ENCODE data around the gene EVC.

The EVC gene

GRCh38 chr4:5757954-5758353, 47.0 kb downstream of the EVC start:
- H3K4me2 ChIP-seq (ENCODE audit: low read depth, low read length), result no peak overlapping the region
- no peaks in the 10 kb centered on the region for H3K36me3 ChIP-seq (replicated peaks; ENCODE audit: insufficient read depth, low read length)

GRCh38 chr4:5758741-5759140, 47.7 kb downstream of the EVC start:
- TF ChIP-seq CTCF (IDR thresholded peaks at IDR 0.05; ENCODE audit: low read length) (no peak), EZH2 (optimal IDR thresholded peaks at IDR 0.05; ENCODE audit: low read depth, low read length) (no peak), EZH2phosphoT487 (IDR thresholded peaks at IDR 0.05; ENCODE audit: low read length) (no peak)
- Histone ChIP-seq H3K79me2 (ENCODE audit: low read length) (no peaks in the 10 kb centered on the region), H3K9me2 (replicated peaks; ENCODE audit: insufficient read depth, low read length) (no peaks in the 10 kb centered on the region), H2AFZ (ENCODE audit: low read length) (no peak overlapping the region), H3K4me1 (ENCODE audit: low read length) (no peaks in the 10 kb centered on the region), H3K4me2 (ENCODE audit: low read depth, low read length) (no peak overlapping the region), H3K9me3 (replicated peaks; ENCODE audit: insufficient read depth, low read length) (no peaks in the 10 kb centered on the region), H4K20me1 (ENCODE audit: insufficient read depth, low read length) (no peaks in the 10 kb centered on the region), H3K4me3 (ENCODE audit: low read length) (no peak overlapping the region), H3F3A (ENCODE audit: insufficient read depth, low read length) (no peaks in the 10 kb centered on the region), H3K27me3 (replicated peaks; ENCODE audit: insufficient read depth, low read length) (no peaks in the 10 kb centered on the region), H3K9ac (ENCODE audit: low read length) (no peak overlapping the region), H3K36me3 (replicated peaks; ENCODE audit: insufficient read depth, low read length) (no peaks in the 10 kb centered on the region), H3K27ac (ENCODE audit: low read length) (no peak overlapping the region)
- DNase-seq, result no peak

More at GRCh38 chr4:5757954-5758353, 47.0 kb downstream of the EVC start:
- H3K9ac ChIP-seq (ENCODE audit: low read length), result no peak overlapping the region
- H3K9me3 ChIP-seq (replicated peaks; ENCODE audit: insufficient read depth, low read length), result no peaks in the 10 kb centered on the region
- H2AFZ ChIP-seq (ENCODE audit: low read length), result no peak overlapping the region
- no peaks in the 10 kb centered on the region for H4K20me1 ChIP-seq (ENCODE audit: insufficient read depth, low read length)
- no peak for DNase-seq
- no peak overlapping the region for H3K27ac ChIP-seq (ENCODE audit: low read length)
- H3F3A ChIP-seq (ENCODE audit: insufficient read depth, low read length), result no peaks in the 10 kb centered on the region
- TF ChIP-seq EZH2phosphoT487 (IDR thresholded peaks at IDR 0.05; ENCODE audit: low read length), result no peak
- TF ChIP-seq EZH2 (optimal IDR thresholded peaks at IDR 0.05; ENCODE audit: low read depth, low read length), result no peak
- H3K79me2 ChIP-seq (ENCODE audit: low read length), result no peaks in the 10 kb centered on the region
- H3K27me3 ChIP-seq (replicated peaks; ENCODE audit: insufficient read depth, low read length), result no peaks in the 10 kb centered on the region
- no peak overlapping the region for H3K4me3 ChIP-seq (ENCODE audit: low read length)
- H3K9me2 ChIP-seq (replicated peaks; ENCODE audit: insufficient read depth, low read length), result no peaks in the 10 kb centered on the region
- H3K4me1 ChIP-seq (ENCODE audit: low read length), result no peaks in the 10 kb centered on the region

GRCh38 chr4:5759236-5760075, 48.5 kb downstream of the EVC start:
- no peak overlapping the region for H3K27ac ChIP-seq (ENCODE audit: low read length)
- no peaks in the 10 kb centered on the region for H3K36me3 ChIP-seq (replicated peaks; ENCODE audit: insufficient read depth, low read length)
- H3K79me2 ChIP-seq (ENCODE audit: low read length), result no peaks in the 10 kb centered on the region
- no peaks in the 10 kb centered on the region for H4K20me1 ChIP-seq (ENCODE audit: insufficient read depth, low read length)
- H3K9me3 ChIP-seq (replicated peaks; ENCODE audit: insufficient read depth, low read length), result no peaks in the 10 kb centered on the region
- no peak overlapping the region for H3K4me2 ChIP-seq (ENCODE audit: low read depth, low read length)
- H3K27me3 ChIP-seq (replicated peaks; ENCODE audit: insufficient read depth, low read length), result no peaks in the 10 kb centered on the region
- TF ChIP-seq CTCF (IDR thresholded peaks at IDR 0.05; ENCODE audit: low read length) (no peak), EZH2 (optimal IDR thresholded peaks at IDR 0.05; ENCODE audit: low read depth, low read length) (no peak), EZH2phosphoT487 (IDR thresholded peaks at IDR 0.05; ENCODE audit: low read length) (no peak)
- no peaks in the 10 kb centered on the region for H3F3A ChIP-seq (ENCODE audit: insufficient read depth, low read length)
- H2AFZ ChIP-seq (ENCODE audit: low read length), result no peak overlapping the region
- no peak overlapping the region for H3K4me3 ChIP-seq (ENCODE audit: low read length)
- no peak overlapping the region for H3K9ac ChIP-seq (ENCODE audit: low read length)
- no peaks in the 10 kb centered on the region for H3K9me2 ChIP-seq (replicated peaks; ENCODE audit: insufficient read depth, low read length)
- DNase-seq, result no peak
- no peaks in the 10 kb centered on the region for H3K4me1 ChIP-seq (ENCODE audit: low read length)

GRCh38 chr4:5760246-5760645, 49.2 kb downstream of the EVC start:
- H3K4me3 ChIP-seq (ENCODE audit: low read length), result no peak overlapping the region
- H3K9me2 ChIP-seq (replicated peaks; ENCODE audit: insufficient read depth, low read length), result no peaks in the 10 kb centered on the region
- no peaks in the 10 kb centered on the region for H3K27me3 ChIP-seq (replicated peaks; ENCODE audit: insufficient read depth, low read length)
- no peak for DNase-seq
- no peaks in the 10 kb centered on the region for H3K9me3 ChIP-seq (replicated peaks; ENCODE audit: insufficient read depth, low read length)
- no peak overlapping the region for H3K9ac ChIP-seq (ENCODE audit: low read length)
- no peak overlapping the region for H3K4me2 ChIP-seq (ENCODE audit: low read depth, low read length)
- no peaks in the 10 kb centered on the region for H4K20me1 ChIP-seq (ENCODE audit: insufficient read depth, low read length)
- H3K4me1 ChIP-seq (ENCODE audit: low read length), result no peaks in the 10 kb centered on the region
- H2AFZ ChIP-seq (ENCODE audit: low read length), result no peak overlapping the region
- no peaks in the 10 kb centered on the region for H3K79me2 ChIP-seq (ENCODE audit: low read length)
- no peaks in the 10 kb centered on the region for H3F3A ChIP-seq (ENCODE audit: insufficient read depth, low read length)
- no peak for TF ChIP-seq EZH2phosphoT487 (IDR thresholded peaks at IDR 0.05; ENCODE audit: low read length)
- TF ChIP-seq EZH2 (optimal IDR thresholded peaks at IDR 0.05; ENCODE audit: low read depth, low read length), result no peak
- no peak for TF ChIP-seq CTCF (IDR thresholded peaks at IDR 0.05; ENCODE audit: low read length)
- H3K27ac ChIP-seq (ENCODE audit: low read length), result no peak overlapping the region
- H3K36me3 ChIP-seq (replicated peaks; ENCODE audit: insufficient read depth, low read length), result no peaks in the 10 kb centered on the region

Measured in MM.1S (cell line).